Psoas muscle (tissue), 8 donors: ENCODE results near the gene DGKZ. TPM values are rescaled to one million over a fixed set of nuclear protein-coding genes. Genes with fewer than 3 reads are reported as not detected.
A peak's percentile ranks its signal among the peaks of the same experiment; 100 is the strongest.

Source experiments
- ATAC-seq, 4 donors: fragments of 200-7000 bp; cut with Tn5 transposase; one replicate each; pipeline ENCODE4 v1.9.1; 2020; ENCODE audit warnings: moderate library complexity in 3 of 4, mild to moderate bottlenecking in 2 of 4
- DNase-seq, 2 donors: peaks; one replicate each; pipeline ENCODE4 v3.0.0-alpha.2; 2020
- H3K27ac ChIP-seq: fragments of 200-600 bp; one replicate; pipeline ENCODE4 v1.8.0; 2022
- H3K27me3 ChIP-seq, 3 donors: fragments of 200-600 bp in 1 of 3; one replicate each; pipeline versions ENCODE4 v1.6.1 to v1.8.0; 2013 to 2022; ENCODE audit warnings: low read length in 2 of 3, mild to moderate bottlenecking in 2 of 3, moderate library complexity in 1 of 3; ENCODE audit not compliant: insufficient read depth in 3 of 3
- H3K36me3 ChIP-seq, 2 donors: fragments of 200-600 bp in 1 of 2; one replicate each; pipeline versions ENCODE4 v1.6.1 to v1.8.0; 2013 to 2022; ENCODE audit warnings: low read depth in 1 of 2, mild to moderate bottlenecking in 1 of 2, moderate library complexity in 1 of 2; ENCODE audit not compliant: insufficient read depth in 1 of 2
- H3K4me1 ChIP-seq: fragments of 200-600 bp; one replicate; pipeline ENCODE4 v1.8.0; 2022
- H3K4me3 ChIP-seq: fragments of 200-600 bp; one replicate; pipeline ENCODE4 v1.8.0; 2022; ENCODE audit warnings: mild to moderate bottlenecking
- H3K9me3 ChIP-seq: fragments of 200-600 bp; one replicate; pipeline ENCODE4 v1.8.0; 2022
- WGBS, 3 donors: extraction: QIAGEN DNeasy Blood & Tissue Kit; methylation state at CpG; one replicate each; pipeline versions ENCODE4 v1.1.6 to v1.1.7; 2013; 5-methylcytosine and 5-hydroxymethylcytosine counted together
- intact Hi-C, 2 donors: fragments of 100-400 bp; cut with DNase I; formaldehyde crosslinking; loops; one replicate each; pipeline versions ENCODE4 v1.11.0 to v1.14.2; 2022
- polyA plus RNA-seq, 3 donors: library from polyadenylated mRNA; stranded (reverse); fragments of 200-250 nt; gene quantifications; one replicate each; pipeline ENCODE4 v1.2.3, GENCODE V29; 2013
- total RNA-seq, 4 donors: library from RNA; stranded (reverse); fragmentation: NEBNext Ultra II Directional in 2 of 4; extraction: Animal tissue kit (Norgen Biotek cat#: 25700) in 2 of 4; gene quantifications; one replicate each; pipeline versions ENCODE4 v1.2.1 to v1.2.4, GENCODE V29; 2021 to 2023
- TF ChIP-seq, protein P1 (sequence below): fragments of 200-600 bp; IDR thresholded peaks from one replicate; pipeline ENCODE4 v1.8.0; 2022; ENCODE audit warnings: antibody characterized with exemption
- donor health status: healthy with polysubstance abuse.
- donor health status: DM: no; HTN: no; CAD: no; lungs with moderate emphysema.
- donor health status: Bipolar disorder and iron deficiency.
- donor health status: healthy.
- donor health status: DM: yes; HTN: yes; CAD: no.
- donor health status: DM: no; HTN: no; CAD: no.
- donor health status: DM: no; HTN: no; CAD: no.
- donor health status: DM: yes; HTN: yes; CAD: no.

The DGKZ gene
- total and polyA plus RNA-seq, 7 donors: 57.7 to 138 (median 90.2) TPM

DNA sequence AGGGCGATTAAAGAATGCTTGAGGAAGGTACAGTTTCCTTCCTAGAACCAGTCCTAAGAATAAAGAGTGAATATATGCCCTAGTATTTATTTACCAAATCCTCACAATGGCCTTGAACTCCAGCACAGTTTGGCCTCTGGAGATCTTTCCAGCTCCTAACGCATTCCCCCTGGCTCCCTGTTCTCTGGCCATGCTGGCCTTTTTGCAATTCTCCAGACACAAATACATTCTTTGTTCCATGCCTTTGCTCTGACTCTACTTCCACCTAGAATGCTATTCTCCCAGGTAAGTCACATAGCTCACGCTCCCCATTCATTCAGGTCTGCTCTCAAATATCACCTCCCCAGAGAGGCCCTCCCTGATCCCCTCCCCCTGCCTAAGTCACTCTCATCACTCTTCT is 3.7 kb upstream of the DGKZ start:
- DNase-seq (no peak), ATAC-seq (no peak)
- Histone ChIP-seq H3K4me1 (peaks cover 16% of the 10 kb centered on the region), H3K36me3 (no peaks in the 10 kb centered on the region), H3K9me3 (no peaks in the 10 kb centered on the region), H3K27ac (no peak overlapping the region), H3K27me3 (no peaks in the 10 kb centered on the region), H3K4me3 (no peak overlapping the region)
- intact Hi-C loops: no loop called here
- 79 to 83% (median 80%) methylated on average over 3 of the region's 3 CpGs for WGBS, 3 donors
- TF ChIP-seq, protein P1, sequence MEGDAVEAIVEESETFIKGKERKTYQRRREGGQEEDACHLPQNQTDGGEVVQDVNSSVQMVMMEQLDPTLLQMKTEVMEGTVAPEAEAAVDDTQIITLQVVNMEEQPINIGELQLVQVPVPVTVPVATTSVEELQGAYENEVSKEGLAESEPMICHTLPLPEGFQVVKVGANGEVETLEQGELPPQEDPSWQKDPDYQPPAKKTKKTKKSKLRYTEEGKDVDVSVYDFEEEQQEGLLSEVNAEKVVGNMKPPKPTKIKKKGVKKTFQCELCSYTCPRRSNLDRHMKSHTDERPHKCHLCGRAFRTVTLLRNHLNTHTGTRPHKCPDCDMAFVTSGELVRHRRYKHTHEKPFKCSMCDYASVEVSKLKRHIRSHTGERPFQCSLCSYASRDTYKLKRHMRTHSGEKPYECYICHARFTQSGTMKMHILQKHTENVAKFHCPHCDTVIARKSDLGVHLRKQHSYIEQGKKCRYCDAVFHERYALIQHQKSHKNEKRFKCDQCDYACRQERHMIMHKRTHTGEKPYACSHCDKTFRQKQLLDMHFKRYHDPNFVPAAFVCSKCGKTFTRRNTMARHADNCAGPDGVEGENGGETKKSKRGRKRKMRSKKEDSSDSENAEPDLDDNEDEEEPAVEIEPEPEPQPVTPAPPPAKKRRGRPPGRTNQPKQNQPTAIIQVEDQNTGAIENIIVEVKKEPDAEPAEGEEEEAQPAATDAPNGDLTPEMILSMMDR: no peak

DNA sequence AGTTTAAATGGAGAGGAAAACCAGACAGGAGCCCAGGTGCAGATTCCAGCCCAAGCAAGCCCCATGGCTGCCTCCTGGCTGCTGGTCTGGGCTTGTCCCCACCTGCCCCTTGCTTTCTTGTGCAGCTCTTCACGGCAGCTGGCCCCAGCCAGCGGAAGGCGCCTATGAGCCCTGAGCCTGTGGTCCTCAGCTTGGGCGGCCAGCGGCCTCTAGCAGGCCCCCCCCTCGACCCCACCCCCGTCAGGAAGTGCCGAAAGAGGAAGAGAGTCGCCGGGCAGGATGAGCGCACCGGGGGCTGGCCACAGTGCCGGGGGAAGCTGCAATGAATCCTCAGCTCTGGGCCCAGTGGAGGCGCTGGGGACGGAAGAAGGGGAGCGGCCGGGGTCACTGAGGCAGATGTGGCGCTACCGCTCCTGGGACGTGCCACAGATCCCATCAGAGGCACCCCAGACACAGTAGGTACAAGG is 2.1 kb upstream of the DGKZ start:
- ATAC-seq (no peak), DNase-seq (peak in 1 of 2 donors; percentile 73)
- H3K4me3 ChIP-seq: peak overlapping the region; percentile 59
- peaks cover 14% of the 10 kb centered on the region for H3K4me1 ChIP-seq
- peak overlapping the region; percentile 54 for H3K27ac ChIP-seq
- intact Hi-C loops: no loop called here
- H3K36me3 ChIP-seq: no peaks in the 10 kb centered on the region
- no peaks in the 10 kb centered on the region for H3K27me3 ChIP-seq
- WGBS, 3 donors: 54 to 61% (median 56%) methylated on average over 20 of the region's 20 CpGs
- TF ChIP-seq, protein P1: no peak
- H3K9me3 ChIP-seq: no peaks in the 10 kb centered on the region

DNA sequence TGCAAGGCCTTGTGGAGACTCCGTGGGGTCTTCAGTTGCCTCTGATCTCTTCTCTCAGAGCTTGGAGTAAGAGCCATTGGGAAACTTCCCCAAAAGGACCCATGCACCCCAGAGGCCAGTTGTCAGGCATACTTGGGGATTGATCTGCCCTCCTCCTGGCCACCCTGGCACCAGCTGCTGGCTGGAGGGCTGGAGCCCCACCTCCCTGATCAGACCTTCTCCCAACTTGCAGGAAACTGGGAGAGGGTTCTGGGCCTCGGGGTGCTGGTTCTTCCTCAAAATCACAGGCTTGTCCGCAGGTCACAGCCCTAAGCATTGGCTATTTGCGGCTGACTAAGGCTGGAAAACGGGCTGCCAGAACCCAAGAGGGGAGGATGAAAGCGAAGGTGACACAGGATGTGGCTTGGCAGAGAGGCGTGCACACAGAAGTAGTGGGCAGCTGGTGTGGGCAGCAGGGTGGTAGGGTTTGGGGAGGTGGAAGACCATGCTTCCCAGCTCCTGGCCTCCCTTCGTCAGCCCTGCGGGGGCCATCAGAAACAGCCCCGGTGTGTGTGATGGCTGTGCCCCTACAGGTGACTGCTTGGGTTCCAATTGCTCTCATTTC is 1.3 kb upstream of the DGKZ start:
- intact Hi-C loops: no loop called here
- no peak for ATAC-seq
- Histone ChIP-seq H3K27me3 (no peaks in the 10 kb centered on the region), H3K9me3 (no peaks in the 10 kb centered on the region), H3K36me3 (no peaks in the 10 kb centered on the region), H3K4me3 (peak overlapping the region; percentile 59), H3K4me1 (peaks cover 14% of the 10 kb centered on the region), H3K27ac (peak overlapping the region; percentile 46)
- WGBS, 3 donors: 74 to 77% (median 75%) methylated on average over 10 of the region's 10 CpGs
- TF ChIP-seq, protein P1: no peak
- DNase-seq: no peak

DNA sequence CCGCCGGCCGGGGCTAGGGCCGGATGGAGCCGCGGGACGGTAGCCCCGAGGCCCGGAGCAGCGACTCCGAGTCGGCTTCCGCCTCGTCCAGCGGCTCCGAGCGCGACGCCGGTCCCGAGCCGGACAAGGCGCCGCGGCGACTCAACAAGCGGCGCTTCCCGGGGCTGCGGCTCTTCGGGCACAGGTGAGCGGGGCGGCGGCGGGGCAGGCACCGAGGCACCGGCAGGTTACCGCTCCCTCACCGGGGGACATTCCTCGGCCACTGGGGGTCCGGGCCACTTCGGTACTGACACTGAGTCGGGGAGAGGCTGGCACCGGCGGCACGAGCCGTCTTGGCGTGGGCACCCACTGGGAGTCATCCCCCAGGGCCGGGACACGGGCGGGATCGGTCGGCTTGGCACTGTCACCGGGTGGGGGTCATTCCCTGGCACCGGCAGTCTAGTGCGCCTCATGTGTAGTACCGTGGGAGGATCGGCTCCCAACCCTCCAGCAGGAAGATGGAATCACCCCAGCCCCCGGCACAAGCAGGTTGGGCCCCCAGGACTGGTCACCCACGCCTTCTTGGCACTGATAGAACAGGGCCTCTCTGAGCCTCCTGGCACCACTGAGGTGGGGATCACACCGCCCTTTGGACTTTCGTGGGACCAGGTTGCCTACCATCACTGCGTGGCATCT is 511 bp downstream of the DGKZ start:
- H3K9me3 ChIP-seq: no peaks in the 10 kb centered on the region
- peak overlapping the region; percentile 74 for H3K27ac ChIP-seq
- H3K4me3 ChIP-seq: peak overlapping the region; percentile 74
- H3K4me1 ChIP-seq: peaks cover 30% of the 10 kb centered on the region
- intact Hi-C loops: no loop called here
- WGBS, 3 donors: 3 to 23% (median 16%) methylated on average over 41 to 63 of the region's 63 CpGs
- TF ChIP-seq, protein P1: no peak
- H3K36me3 ChIP-seq: no peaks in the 10 kb centered on the region
- DNase-seq (peak; percentile 54 to 74), ATAC-seq (peak in 3 of 4 donors; percentile 0 to 4 (median 1))
- H3K27me3 ChIP-seq: no peaks in the 10 kb centered on the region
